GM21423 (cell line): Measurements from ENCODE around the gene TMEM170A.

Experiments used
- ATAC-seq: cut with Tn5 transposase; IDR thresholded peaks from one replicate; pipeline ENCODE4 v1.9.1; 2021; ENCODE audit warnings: mild to moderate bottlenecking, moderate library complexity; ENCODE audit not compliant: unreplicated experiment

The TMEM170A gene

GRCh38 chr16:75406943-75407342, 57.5 kb downstream of the TMEM170A start:
- ATAC-seq: no peak

GRCh38 chr16:75402821-75403475, 61.5 kb downstream of the TMEM170A start:
- no peak for ATAC-seq

- ATAC-seq: no peak
Observed at GRCh38 chr16:75402159-75402820, 62.2 kb downstream of the TMEM170A start.

- ATAC-seq: no peak
Observed at GRCh38 chr16:75401691-75402090, 62.8 kb downstream of the TMEM170A start.

- ATAC-seq: no peak
Observed at GRCh38 chr16:75398333-75398732, 66.2 kb downstream of the TMEM170A start.

GRCh38 chr16:75394941-75395340, 69.5 kb downstream of the TMEM170A start:
- no peak for ATAC-seq
